ENCODE data around the gene PCSK6.

The PCSK6 gene

GRCh38 chr15:101381671-101382212 is 107.8 kb downstream of the PCSK6 start:
- H3K9me3 Mint-ChIP-seq = no peaks in the 10 kb centered on the region

DNA sequence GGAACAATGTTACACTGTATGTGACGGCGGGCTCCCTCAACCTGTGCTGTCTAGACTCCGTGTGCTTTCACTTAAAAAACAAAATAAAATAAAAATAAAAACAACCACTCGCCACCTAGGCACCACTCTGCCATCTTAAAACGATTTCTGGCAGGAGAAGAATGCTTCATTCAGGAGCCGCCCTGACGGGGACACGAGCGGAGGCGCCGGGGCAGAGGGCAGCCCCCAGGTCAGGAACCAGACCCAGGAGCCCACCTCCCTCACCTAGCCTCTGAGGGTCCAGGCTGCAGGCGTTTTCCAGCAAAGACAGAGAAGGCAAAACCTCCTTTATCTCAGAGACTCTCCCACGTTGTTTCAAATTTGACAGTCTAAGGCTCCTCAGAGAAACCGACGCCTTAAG is 109.4 kb downstream of the PCSK6 start:
- TF ChIP-seq, protein P1, sequence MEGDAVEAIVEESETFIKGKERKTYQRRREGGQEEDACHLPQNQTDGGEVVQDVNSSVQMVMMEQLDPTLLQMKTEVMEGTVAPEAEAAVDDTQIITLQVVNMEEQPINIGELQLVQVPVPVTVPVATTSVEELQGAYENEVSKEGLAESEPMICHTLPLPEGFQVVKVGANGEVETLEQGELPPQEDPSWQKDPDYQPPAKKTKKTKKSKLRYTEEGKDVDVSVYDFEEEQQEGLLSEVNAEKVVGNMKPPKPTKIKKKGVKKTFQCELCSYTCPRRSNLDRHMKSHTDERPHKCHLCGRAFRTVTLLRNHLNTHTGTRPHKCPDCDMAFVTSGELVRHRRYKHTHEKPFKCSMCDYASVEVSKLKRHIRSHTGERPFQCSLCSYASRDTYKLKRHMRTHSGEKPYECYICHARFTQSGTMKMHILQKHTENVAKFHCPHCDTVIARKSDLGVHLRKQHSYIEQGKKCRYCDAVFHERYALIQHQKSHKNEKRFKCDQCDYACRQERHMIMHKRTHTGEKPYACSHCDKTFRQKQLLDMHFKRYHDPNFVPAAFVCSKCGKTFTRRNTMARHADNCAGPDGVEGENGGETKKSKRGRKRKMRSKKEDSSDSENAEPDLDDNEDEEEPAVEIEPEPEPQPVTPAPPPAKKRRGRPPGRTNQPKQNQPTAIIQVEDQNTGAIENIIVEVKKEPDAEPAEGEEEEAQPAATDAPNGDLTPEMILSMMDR (IDR thresholded peaks at IDR 0.05; ENCODE audit: unreplicated experiment in 3 of 3) = no peak
- Mint-ChIP-seq H3K9me3 (no peaks in the 10 kb centered on the region), H3K27me3 (ENCODE audit: low read depth) (peaks cover 4% of the 10 kb centered on the region)

More at GRCh38 chr15:101381671-101382212, 107.8 kb downstream of the PCSK6 start:
- TF ChIP-seq, protein P1 (IDR thresholded peaks at IDR 0.05; ENCODE audit: unreplicated experiment in 3 of 3) = no peak
- H3K4me3 Mint-ChIP-seq = no peak overlapping the region
- no peaks in the 10 kb centered on the region for H3K4me1 Mint-ChIP-seq
- H3K27me3 Mint-ChIP-seq (ENCODE audit: low read depth) = peaks cover 7% of the 10 kb centered on the region
- H3K36me3 Mint-ChIP-seq (ENCODE audit: low read depth) = no peaks in the 10 kb centered on the region
- H3K27ac Mint-ChIP-seq = no peak overlapping the region

GRCh38 chr15:101379647-101380046 is 109.9 kb downstream of the PCSK6 start:
- Mint-ChIP-seq H3K27ac (no peak overlapping the region), H3K4me1 (no peaks in the 10 kb centered on the region), H3K4me3 (no peak overlapping the region), H3K36me3 (ENCODE audit: low read depth) (no peaks in the 10 kb centered on the region), H3K27me3 (ENCODE audit: low read depth) (peaks cover 4% of the 10 kb centered on the region), H3K9me3 (no peaks in the 10 kb centered on the region)
- TF ChIP-seq, protein P1 (IDR thresholded peaks at IDR 0.05; ENCODE audit: unreplicated experiment in 3 of 3) = no peak

More for the DNA sequence above, 109.4 kb downstream of the PCSK6 start:
- Mint-ChIP-seq H3K4me1 (no peaks in the 10 kb centered on the region), H3K4me3 (no peak overlapping the region), H3K36me3 (ENCODE audit: low read depth) (no peaks in the 10 kb centered on the region), H3K27ac (no peak overlapping the region)

DNA sequence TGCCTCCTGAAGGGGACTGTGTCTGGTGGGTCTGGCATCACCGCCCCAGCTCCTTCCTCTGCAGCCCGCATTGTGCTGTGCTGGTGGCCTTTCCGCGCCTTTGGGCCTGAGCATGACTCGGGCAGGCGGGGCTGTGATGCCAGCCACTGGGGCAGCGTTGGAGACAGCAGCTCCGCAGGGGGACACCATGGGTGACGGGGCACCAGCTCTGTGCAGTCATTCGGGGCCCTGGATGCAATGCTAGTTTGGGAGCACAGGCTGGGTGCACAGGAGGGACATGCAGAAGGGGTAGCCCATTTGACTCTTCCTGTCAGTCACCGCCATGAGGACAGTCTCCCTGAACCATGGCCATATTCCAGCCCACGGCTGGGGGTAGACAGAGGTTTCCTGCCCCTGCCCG is 110.6 kb downstream of the PCSK6 start:
- Mint-ChIP-seq H3K9me3 (no peaks in the 10 kb centered on the region), H3K4me3 (no peak overlapping the region), H3K36me3 (ENCODE audit: low read depth) (no peaks in the 10 kb centered on the region), H3K27ac (no peak overlapping the region), H3K4me1 (no peaks in the 10 kb centered on the region), H3K27me3 (ENCODE audit: low read depth) (peaks cover 5% of the 10 kb centered on the region)
- TF ChIP-seq, protein P1 (IDR thresholded peaks at IDR 0.05; ENCODE audit: unreplicated experiment in 3 of 3) = no peak

DNA sequence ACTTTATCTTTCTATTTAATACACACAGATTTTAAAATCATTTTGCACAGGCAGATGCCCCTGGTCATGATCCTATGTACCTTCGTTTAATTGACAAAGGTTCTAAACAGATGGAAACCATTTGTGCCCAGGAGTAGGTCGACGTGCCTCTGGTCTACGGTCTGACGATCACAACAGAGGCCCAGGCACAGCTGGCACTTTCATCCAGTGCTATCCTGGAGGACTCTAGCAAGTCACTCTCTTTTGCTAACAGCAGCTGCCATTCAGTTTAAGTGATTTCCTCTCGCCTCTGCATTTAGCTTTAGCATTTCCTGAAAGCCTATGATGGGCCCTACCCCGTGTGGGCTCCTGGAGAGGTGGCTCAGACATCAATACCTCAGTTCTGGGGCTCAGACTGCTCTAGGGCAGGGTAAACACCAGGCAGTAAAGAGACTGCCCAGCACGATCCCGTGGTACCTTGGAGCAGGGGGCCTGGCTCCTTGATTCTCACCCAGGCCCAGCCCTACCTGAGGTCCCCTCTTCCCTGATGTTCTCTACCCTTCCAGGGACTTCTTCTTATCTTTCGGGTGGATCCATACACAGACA is 111.2 kb downstream of the PCSK6 start:
- H3K27ac Mint-ChIP-seq = no peak overlapping the region
- H3K4me3 Mint-ChIP-seq = no peak overlapping the region
- peaks cover 6% of the 10 kb centered on the region for H3K27me3 Mint-ChIP-seq (ENCODE audit: low read depth)
- H3K4me1 Mint-ChIP-seq = no peaks in the 10 kb centered on the region
- TF ChIP-seq, protein P1 (IDR thresholded peaks at IDR 0.05; ENCODE audit: unreplicated experiment in 3 of 3) = no peak
- no peaks in the 10 kb centered on the region for H3K9me3 Mint-ChIP-seq
- no peaks in the 10 kb centered on the region for H3K36me3 Mint-ChIP-seq (ENCODE audit: low read depth)

All from nephron (organoid).